ENCODE measurements around the gene LRRN4.

Gene LRRN4

DNA sequence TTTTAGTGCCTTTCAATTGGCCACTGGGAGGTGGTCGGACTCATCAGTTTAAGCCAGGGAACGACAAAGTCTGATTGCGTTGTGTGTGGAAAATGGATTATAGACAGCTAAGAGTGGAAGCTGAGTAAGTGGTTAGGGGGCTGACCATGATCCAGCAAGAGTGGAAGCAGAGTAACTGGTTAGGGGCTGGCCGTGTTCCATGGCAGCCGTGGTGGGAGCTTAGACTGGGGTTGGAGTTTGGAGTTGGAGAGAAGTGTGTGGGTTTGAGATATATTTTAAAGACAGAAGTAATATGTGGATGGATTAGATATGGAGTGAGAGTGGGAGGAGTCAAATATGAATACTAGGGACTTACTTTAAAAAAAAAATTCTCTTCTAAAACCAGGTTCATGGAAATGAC is 41.7 kb downstream of the LRRN4 start:
- H3K27me3 ChIP-seq (ENCODE audit: insufficient read depth, low read length, poor library complexity, severe bottlenecking): no peaks in the 10 kb centered on the region
- peaks cover 29% of the 10 kb centered on the region for H4K20me1 ChIP-seq (ENCODE audit: insufficient read depth, low read length, poor library complexity, severe bottlenecking)
- no peaks in the 10 kb centered on the region for H3K9me2 ChIP-seq (replicated peaks; ENCODE audit: low read depth, low read length)
- peaks cover 33% of the 10 kb centered on the region; the same call in 1 of the 2 replicates for H3K36me3 ChIP-seq (ENCODE audit: insufficient read depth, low read length)
- peaks cover 87% of the 10 kb centered on the region for H3K79me2 ChIP-seq (ENCODE audit: insufficient read depth, low read length)
- no peak overlapping the region for H2AFZ ChIP-seq (ENCODE audit: low read length)
- peaks cover 51% of the 10 kb centered on the region for H3K4me1 ChIP-seq (ENCODE audit: insufficient read depth, low read length, poor library complexity, severe bottlenecking)
- no peak overlapping the region for H3K4me3 ChIP-seq (ENCODE audit: low read length, poor library complexity, severe bottlenecking)
- no peaks in the 10 kb centered on the region for H3K9me3 ChIP-seq (ENCODE audit: insufficient read depth, low read depth, low read length)
- H3K9ac ChIP-seq (ENCODE audit: low read depth, low read length, poor library complexity, severe bottlenecking): no peak overlapping the region
- TF ChIP-seq EZH2phosphoT487 (IDR thresholded peaks at IDR 0.05; ENCODE audit: borderline replicate concordance): no peak
- TF ChIP-seq, protein P1, sequence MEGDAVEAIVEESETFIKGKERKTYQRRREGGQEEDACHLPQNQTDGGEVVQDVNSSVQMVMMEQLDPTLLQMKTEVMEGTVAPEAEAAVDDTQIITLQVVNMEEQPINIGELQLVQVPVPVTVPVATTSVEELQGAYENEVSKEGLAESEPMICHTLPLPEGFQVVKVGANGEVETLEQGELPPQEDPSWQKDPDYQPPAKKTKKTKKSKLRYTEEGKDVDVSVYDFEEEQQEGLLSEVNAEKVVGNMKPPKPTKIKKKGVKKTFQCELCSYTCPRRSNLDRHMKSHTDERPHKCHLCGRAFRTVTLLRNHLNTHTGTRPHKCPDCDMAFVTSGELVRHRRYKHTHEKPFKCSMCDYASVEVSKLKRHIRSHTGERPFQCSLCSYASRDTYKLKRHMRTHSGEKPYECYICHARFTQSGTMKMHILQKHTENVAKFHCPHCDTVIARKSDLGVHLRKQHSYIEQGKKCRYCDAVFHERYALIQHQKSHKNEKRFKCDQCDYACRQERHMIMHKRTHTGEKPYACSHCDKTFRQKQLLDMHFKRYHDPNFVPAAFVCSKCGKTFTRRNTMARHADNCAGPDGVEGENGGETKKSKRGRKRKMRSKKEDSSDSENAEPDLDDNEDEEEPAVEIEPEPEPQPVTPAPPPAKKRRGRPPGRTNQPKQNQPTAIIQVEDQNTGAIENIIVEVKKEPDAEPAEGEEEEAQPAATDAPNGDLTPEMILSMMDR (conservative IDR thresholded peaks at IDR 0.05; ENCODE audit: low read length): no peak
- peak overlapping the region; percentile 14 for H3K4me2 ChIP-seq (ENCODE audit: low read depth, low read length, poor library complexity, severe bottlenecking)
- no peaks in the 10 kb centered on the region for H3F3A ChIP-seq (ENCODE audit: low read depth)

DNA sequence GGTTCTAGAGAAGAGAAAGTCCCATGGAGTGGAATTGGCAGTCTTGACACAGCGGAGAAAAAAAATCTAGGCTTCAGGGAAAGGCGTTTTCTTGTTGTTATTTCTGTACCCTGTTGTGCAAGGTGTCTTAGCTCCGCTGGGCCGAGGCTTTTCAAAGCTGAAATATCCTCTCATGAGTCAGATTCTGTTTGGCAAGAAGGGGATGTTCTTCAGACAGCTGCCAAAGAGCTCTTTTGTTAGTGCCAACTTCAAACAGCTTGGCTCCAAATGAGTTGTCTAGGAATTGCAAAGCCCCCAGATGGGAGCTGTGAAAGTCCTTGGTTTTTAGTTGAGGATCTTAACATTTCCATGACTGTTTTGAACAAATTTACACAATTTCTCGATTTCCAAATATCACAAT is 45.6 kb downstream of the LRRN4 start:
- H3K27me3 ChIP-seq (ENCODE audit: insufficient read depth, low read length, poor library complexity, severe bottlenecking): no peaks in the 10 kb centered on the region
- H3K9ac ChIP-seq (ENCODE audit: low read depth, low read length, poor library complexity, severe bottlenecking): peak overlapping the region; percentile 77
- H4K20me1 ChIP-seq (ENCODE audit: insufficient read depth, low read length, poor library complexity, severe bottlenecking): peaks cover 39% of the 10 kb centered on the region
- peaks cover 19% of the 10 kb centered on the region; the same call in 1 of the 2 replicates for H3K36me3 ChIP-seq (ENCODE audit: insufficient read depth, low read length)
- TF ChIP-seq EZH2phosphoT487 (IDR thresholded peaks at IDR 0.05; ENCODE audit: borderline replicate concordance): no peak
- TF ChIP-seq, protein P1 (conservative IDR thresholded peaks at IDR 0.05; ENCODE audit: low read length): no peak
- 0 out of 2 replicates have a peak, but pooled peaks cover 7% of the 10 kb centered on the region for H3F3A ChIP-seq (ENCODE audit: low read depth)
- H3K4me3 ChIP-seq (ENCODE audit: low read length, poor library complexity, severe bottlenecking): peak overlapping the region; percentile 90
- H3K79me2 ChIP-seq (ENCODE audit: insufficient read depth, low read length): peaks cover 76% of the 10 kb centered on the region
- H3K4me1 ChIP-seq (ENCODE audit: insufficient read depth, low read length, poor library complexity, severe bottlenecking): peaks cover 51% of the 10 kb centered on the region
- H3K4me2 ChIP-seq (ENCODE audit: low read depth, low read length, poor library complexity, severe bottlenecking): peak overlapping the region; percentile 93
- H3K9me3 ChIP-seq (ENCODE audit: insufficient read depth, low read depth, low read length): no peaks in the 10 kb centered on the region
- no peak overlapping the region for H2AFZ ChIP-seq (ENCODE audit: low read length)
- no peaks in the 10 kb centered on the region for H3K9me2 ChIP-seq (replicated peaks; ENCODE audit: low read depth, low read length)

DNA sequence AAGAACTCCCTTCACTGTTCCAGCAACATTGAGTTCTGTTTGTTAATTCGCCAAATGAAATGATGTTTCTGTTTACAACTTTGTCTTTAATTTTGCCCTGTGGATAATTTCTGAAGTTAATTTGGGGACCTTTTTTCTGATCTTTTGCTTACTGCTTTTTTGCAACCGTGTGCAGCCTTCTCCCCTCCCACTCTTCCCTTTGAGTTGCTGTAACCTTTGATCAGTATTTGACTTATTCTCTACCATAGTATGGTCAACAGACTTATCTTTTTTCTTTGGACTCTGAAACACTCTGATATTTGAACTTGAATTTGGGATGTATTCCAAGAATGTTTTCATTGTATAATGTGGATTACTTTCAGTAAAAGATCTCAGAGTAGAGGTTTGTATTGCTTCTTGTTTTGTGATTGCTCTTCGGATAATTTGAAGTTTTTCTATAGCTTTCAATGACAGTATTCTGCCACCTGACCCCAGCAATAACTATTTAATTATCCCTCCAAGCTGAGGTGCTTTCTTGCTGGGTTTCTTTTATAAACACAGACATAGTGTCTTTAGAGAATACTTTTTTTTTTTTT is 46.2 kb downstream of the LRRN4 start:
- Histone ChIP-seq H3K4me3 (ENCODE audit: low read length, poor library complexity, severe bottlenecking) (peak overlapping the region; percentile 90), H3K9me3 (ENCODE audit: insufficient read depth, low read depth, low read length) (no peaks in the 10 kb centered on the region), H3K79me2 (ENCODE audit: insufficient read depth, low read length) (peaks cover 70% of the 10 kb centered on the region), H3K4me2 (ENCODE audit: low read depth, low read length, poor library complexity, severe bottlenecking) (peak overlapping the region; percentile 93), H3K36me3 (ENCODE audit: insufficient read depth, low read length) (peaks cover 16% of the 10 kb centered on the region; the same call in 1 of the 2 replicates), H3F3A (ENCODE audit: low read depth) (0 out of 2 replicates have a peak, but pooled peaks cover 7% of the 10 kb centered on the region), H3K9ac (ENCODE audit: low read depth, low read length, poor library complexity, severe bottlenecking) (peak overlapping the region; percentile 77), H2AFZ (ENCODE audit: low read length) (no peak overlapping the region), H3K27me3 (ENCODE audit: insufficient read depth, low read length, poor library complexity, severe bottlenecking) (no peaks in the 10 kb centered on the region), H3K4me1 (ENCODE audit: insufficient read depth, low read length, poor library complexity, severe bottlenecking) (peaks cover 47% of the 10 kb centered on the region), H4K20me1 (ENCODE audit: insufficient read depth, low read length, poor library complexity, severe bottlenecking) (peaks cover 39% of the 10 kb centered on the region), H3K9me2 (replicated peaks; ENCODE audit: low read depth, low read length) (no peaks in the 10 kb centered on the region)
- TF ChIP-seq, protein P1 (conservative IDR thresholded peaks at IDR 0.05; ENCODE audit: low read length): no peak
- TF ChIP-seq EZH2phosphoT487 (IDR thresholded peaks at IDR 0.05; ENCODE audit: borderline replicate concordance): no peak
